ENCODE data around the gene MAP3K12. TPM values are rescaled to one million over a fixed set of nuclear protein-coding genes. Genes with fewer than 3 reads are reported as not detected.

The MAP3K12 gene
- total RNA-seq, 1 experiment from 2014 or later = 3.9 TPM

GRCh38 chr12:53474819-53475218, 24.4 kb downstream of the MAP3K12 start:
- ChIA-PET CTCF (interaction anchor here (0.6 kb wide), 2 partner anchors 22 to 154 kb away, joined by 3 read pairs; partner anchors contain the start of gene AAAS), POLR2A (interaction anchor here (0.6 kb wide), 1 partner anchor 44 kb away, joined by 4 read pairs; no protein-coding TSS in a partner anchor)
- Mint-ChIP-seq H3K4me1 (ENCODE audit: low read depth, unreplicated experiment) (peaks cover 14% of the 10 kb centered on the region), H3K9me3 (ENCODE audit: unreplicated experiment) (no peaks in the 10 kb centered on the region), H3K4me3 (ENCODE audit: unreplicated experiment) (no peak overlapping the region), H3K27ac (ENCODE audit: unreplicated experiment) (no peak overlapping the region), H3K27me3 (ENCODE audit: insufficient read depth, unreplicated experiment) (no peaks in the 10 kb centered on the region), H3K36me3 (ENCODE audit: insufficient read depth, unreplicated experiment) (peaks cover 100% of the 10 kb centered on the region)
- Histone ChIP-seq H3K4me1 (no peaks in the 10 kb centered on the region), H3K4me3 (ENCODE audit: low read depth, low read length) (no peak overlapping the region), H3K36me3 (ENCODE audit: control insufficient read depth, insufficient read depth, low read length) (peaks cover 7% of the 10 kb centered on the region), H3K9me3 (no peaks in the 10 kb centered on the region), H3K27me3 (replicated peaks; ENCODE audit: control insufficient read depth, insufficient read depth, low read length) (no peaks in the 10 kb centered on the region)
- intact Hi-C loops (cut with micrococcal nuclease; ENCODE audit: unreplicated experiment) = no loop called here
- no peak for TF ChIP-seq CTCF (IDR thresholded peaks at IDR 0.05; ENCODE audit: insufficient read depth in 1 of 2, low read depth in 1 of 2, low read length in 1 of 2, severe bottlenecking in 1 of 2, unreplicated experiment in 1 of 2)
- DNase-seq = no peak
- BruUV-seq (replicated peaks) = no TSS peak

DNA sequence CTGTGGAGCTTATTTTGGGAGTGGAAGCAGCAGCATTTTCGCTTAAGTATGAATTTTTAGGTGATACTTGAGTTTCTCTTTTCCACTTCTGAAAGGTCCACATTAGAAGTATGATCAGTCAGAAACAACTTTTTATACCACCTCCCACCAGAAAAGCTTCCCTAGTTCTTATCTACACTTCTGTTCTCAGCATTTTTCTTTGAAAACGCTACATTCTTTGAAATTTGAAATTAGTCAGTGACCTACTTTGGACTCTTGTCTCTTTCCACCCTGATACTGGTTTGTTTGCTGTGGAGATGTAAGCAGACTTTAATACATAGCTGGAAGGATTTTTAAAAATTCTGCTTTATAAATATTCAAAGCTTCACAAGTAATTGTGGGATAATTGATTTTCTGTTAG, 25.2 kb downstream of the MAP3K12 start:
- POLR2A ChIA-PET = no interaction called here
- Histone ChIP-seq H3K9me3 (no peaks in the 10 kb centered on the region), H3K4me3 (ENCODE audit: low read depth, low read length) (no peak overlapping the region), H3K27me3 (replicated peaks; ENCODE audit: control insufficient read depth, insufficient read depth, low read length) (no peaks in the 10 kb centered on the region), H3K36me3 (ENCODE audit: control insufficient read depth, insufficient read depth, low read length) (peaks cover 7% of the 10 kb centered on the region), H3K4me1 (no peaks in the 10 kb centered on the region)
- H3K4me1 Mint-ChIP-seq (ENCODE audit: low read depth, unreplicated experiment) = peaks cover 14% of the 10 kb centered on the region
- BruUV-seq (replicated peaks) = no TSS peak
- H3K9me3 Mint-ChIP-seq (ENCODE audit: unreplicated experiment) = no peaks in the 10 kb centered on the region
- DNase-seq = no peak
- no peak for TF ChIP-seq CTCF (IDR thresholded peaks at IDR 0.05; ENCODE audit: insufficient read depth in 1 of 2, low read depth in 1 of 2, low read length in 1 of 2, severe bottlenecking in 1 of 2, unreplicated experiment in 1 of 2)
- no peak overlapping the region for H3K4me3 Mint-ChIP-seq (ENCODE audit: unreplicated experiment)
- CTCF ChIA-PET = no interaction called here
- intact Hi-C loops (cut with micrococcal nuclease; ENCODE audit: unreplicated experiment) = no loop called here
- no peak overlapping the region for H3K27ac Mint-ChIP-seq (ENCODE audit: unreplicated experiment)
- H3K27me3 Mint-ChIP-seq (ENCODE audit: insufficient read depth, unreplicated experiment) = no peaks in the 10 kb centered on the region
- H3K36me3 Mint-ChIP-seq (ENCODE audit: insufficient read depth, unreplicated experiment) = peaks cover 100% of the 10 kb centered on the region

GRCh38 chr12:53472056-53472582, 27.1 kb downstream of the MAP3K12 start:
- Mint-ChIP-seq H3K27me3 (ENCODE audit: insufficient read depth, unreplicated experiment) (no peaks in the 10 kb centered on the region), H3K36me3 (ENCODE audit: insufficient read depth, unreplicated experiment) (peaks cover 100% of the 10 kb centered on the region), H3K4me1 (ENCODE audit: low read depth, unreplicated experiment) (peaks cover 14% of the 10 kb centered on the region), H3K27ac (ENCODE audit: unreplicated experiment) (no peak overlapping the region), H3K4me3 (ENCODE audit: unreplicated experiment) (no peak overlapping the region), H3K9me3 (ENCODE audit: unreplicated experiment) (no peaks in the 10 kb centered on the region)
- no TSS peak for BruUV-seq (replicated peaks)
- Histone ChIP-seq H3K27me3 (replicated peaks; ENCODE audit: control insufficient read depth, insufficient read depth, low read length) (no peaks in the 10 kb centered on the region), H3K36me3 (ENCODE audit: control insufficient read depth, insufficient read depth, low read length) (peaks cover 12% of the 10 kb centered on the region), H3K9me3 (no peaks in the 10 kb centered on the region), H3K4me1 (no peaks in the 10 kb centered on the region), H3K4me3 (ENCODE audit: low read depth, low read length) (no peak overlapping the region)
- intact Hi-C loops (cut with micrococcal nuclease; ENCODE audit: unreplicated experiment) = no loop called here
- POLR2A ChIA-PET = interaction anchor here (0.8 kb wide), 1 partner anchor 46 kb away, joined by 4 read pairs; no protein-coding TSS in a partner anchor
- CTCF ChIA-PET = interaction anchor here (0.6 to 1.5 kb wide), 2 partner anchors 10 to 21 kb away, joined by 3 to 8 read pairs; no protein-coding TSS in a partner anchor
- no peak for DNase-seq
- TF ChIP-seq CTCF (IDR thresholded peaks at IDR 0.05; ENCODE audit: insufficient read depth in 1 of 2, low read depth in 1 of 2, low read length in 1 of 2, severe bottlenecking in 1 of 2, unreplicated experiment in 1 of 2) = no peak
